ENCODE results near the gene CLDN18. TPM values are rescaled to one million over a fixed set of nuclear protein-coding genes. Genes with fewer than 3 reads are reported as not detected.

The CLDN18 gene
- 0.11 TPM for total RNA-seq

DNA sequence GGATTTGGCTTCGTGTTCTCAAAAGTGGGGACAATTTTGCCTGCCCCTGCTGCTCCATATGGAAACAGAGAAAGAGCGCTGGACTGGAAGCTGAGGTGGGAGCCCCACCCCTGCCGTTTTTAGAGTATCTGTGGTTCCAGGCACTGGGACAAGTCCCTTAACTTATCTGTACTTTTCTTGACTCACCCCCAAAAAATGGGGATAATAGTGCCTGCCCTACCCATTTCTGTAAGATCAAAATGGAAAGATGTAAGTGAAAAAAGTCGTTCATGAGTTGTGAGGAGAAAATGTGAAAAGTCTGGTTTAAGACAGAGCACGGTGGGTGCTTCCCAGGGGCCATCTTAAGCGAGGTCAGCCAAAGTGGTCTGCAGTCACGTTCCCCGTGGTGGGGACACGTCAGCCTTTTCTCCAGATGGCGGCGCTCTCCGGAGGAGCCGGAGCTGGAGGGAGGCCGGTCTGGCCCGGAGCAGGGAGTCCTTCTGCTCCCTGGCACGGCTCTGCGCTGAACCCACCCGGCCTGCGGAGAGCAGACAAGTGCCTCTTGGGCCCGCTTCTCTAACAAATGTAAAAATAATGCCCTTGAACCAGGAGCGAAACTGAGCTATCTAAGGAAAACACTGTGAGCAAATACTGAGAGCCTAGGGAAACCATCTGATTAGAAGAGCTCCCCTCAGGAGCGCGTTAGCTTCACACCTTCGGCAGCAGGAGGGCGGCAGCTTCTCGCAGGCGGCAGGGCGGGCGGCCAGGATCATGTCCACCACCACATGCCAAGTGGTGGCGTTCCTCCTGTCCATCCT lies at the start of gene CLDN18:
CLDN18 (plus strand) TSS at position 690 of the 797 bp plus-strand sequence; CDS start at position 751, 61 bp downstream.
- no peak for DNase-seq (ENCODE audit: low spot score in 2 of 2)
- H3K9me3 ChIP-seq = no peaks in the 10 kb centered on the region
- H3K4me3 ChIP-seq = no peak within 1 kb of the TSS
- no peaks in the 10 kb centered on the region for H3K4me1 ChIP-seq
- intact Hi-C loops (cut with DNase I) = no loop called here
- H3K27me3 ChIP-seq = no peaks in the 10 kb centered on the region
- TF ChIP-seq, protein P1, sequence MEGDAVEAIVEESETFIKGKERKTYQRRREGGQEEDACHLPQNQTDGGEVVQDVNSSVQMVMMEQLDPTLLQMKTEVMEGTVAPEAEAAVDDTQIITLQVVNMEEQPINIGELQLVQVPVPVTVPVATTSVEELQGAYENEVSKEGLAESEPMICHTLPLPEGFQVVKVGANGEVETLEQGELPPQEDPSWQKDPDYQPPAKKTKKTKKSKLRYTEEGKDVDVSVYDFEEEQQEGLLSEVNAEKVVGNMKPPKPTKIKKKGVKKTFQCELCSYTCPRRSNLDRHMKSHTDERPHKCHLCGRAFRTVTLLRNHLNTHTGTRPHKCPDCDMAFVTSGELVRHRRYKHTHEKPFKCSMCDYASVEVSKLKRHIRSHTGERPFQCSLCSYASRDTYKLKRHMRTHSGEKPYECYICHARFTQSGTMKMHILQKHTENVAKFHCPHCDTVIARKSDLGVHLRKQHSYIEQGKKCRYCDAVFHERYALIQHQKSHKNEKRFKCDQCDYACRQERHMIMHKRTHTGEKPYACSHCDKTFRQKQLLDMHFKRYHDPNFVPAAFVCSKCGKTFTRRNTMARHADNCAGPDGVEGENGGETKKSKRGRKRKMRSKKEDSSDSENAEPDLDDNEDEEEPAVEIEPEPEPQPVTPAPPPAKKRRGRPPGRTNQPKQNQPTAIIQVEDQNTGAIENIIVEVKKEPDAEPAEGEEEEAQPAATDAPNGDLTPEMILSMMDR (IDR thresholded peaks at IDR 0.05) = no peak
- H3K36me3 ChIP-seq = no peaks in the 10 kb centered on the region
- no peak within 1 kb of the TSS for H3K27ac ChIP-seq

DNA sequence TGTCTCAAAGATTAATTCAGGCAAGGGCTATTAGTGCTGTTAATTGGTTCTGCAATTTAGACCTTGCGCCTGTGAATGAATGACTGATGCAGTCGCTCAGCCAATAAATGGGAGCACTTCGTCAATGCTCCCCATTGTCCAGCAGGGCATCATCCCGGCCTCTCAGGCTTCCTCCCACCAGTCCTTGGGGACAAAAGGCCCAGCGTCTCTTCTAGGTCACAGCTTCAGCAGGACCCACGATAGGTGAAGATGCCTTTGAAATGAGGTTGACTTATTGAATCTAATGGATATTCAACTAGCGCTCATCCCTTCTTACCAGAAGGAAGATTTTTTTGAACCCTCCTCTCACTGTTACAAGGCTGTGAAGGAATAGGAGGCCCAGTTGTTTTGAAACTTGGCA lies 47.7 kb upstream of the CLDN18 start:
- no peaks in the 10 kb centered on the region for H3K9me3 ChIP-seq
- no peak overlapping the region for H3K27ac ChIP-seq
- H3K27me3 ChIP-seq = no peaks in the 10 kb centered on the region
- no peak for DNase-seq (ENCODE audit: low spot score in 2 of 2)
- no peaks in the 10 kb centered on the region for H3K36me3 ChIP-seq
- TF ChIP-seq, protein P1 (IDR thresholded peaks at IDR 0.05) = no peak
- H3K4me3 ChIP-seq = no peak overlapping the region
- no peaks in the 10 kb centered on the region for H3K4me1 ChIP-seq
- intact Hi-C loops (cut with DNase I) = no loop called here

DNA sequence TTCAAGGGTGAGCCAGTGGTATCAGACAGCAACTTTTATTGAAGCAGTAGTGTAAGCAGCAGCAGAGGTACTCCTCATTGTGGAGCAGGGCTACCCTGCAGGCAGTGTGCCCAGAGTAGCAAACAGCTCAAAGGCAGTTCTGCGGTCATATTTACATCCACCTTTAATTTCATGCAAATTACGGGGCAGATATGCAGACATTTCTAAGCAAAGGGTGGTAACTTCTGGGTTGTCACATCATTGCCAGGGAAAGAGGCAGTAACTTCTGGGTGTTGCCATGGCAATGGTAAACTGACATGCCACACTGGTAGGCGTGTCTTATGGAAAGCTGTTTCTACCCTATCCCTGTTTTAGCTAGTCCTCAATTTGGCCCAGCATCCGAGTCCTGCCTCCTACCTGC lies 46.5 kb upstream of the CLDN18 start:
- intact Hi-C loops (cut with DNase I) = no loop called here
- Histone ChIP-seq H3K4me1 (no peaks in the 10 kb centered on the region), H3K27me3 (no peaks in the 10 kb centered on the region), H3K36me3 (no peaks in the 10 kb centered on the region), H3K27ac (no peak overlapping the region), H3K9me3 (no peaks in the 10 kb centered on the region), H3K4me3 (no peak overlapping the region)
- TF ChIP-seq, protein P1 (IDR thresholded peaks at IDR 0.05) = no peak
- no peak for DNase-seq (ENCODE audit: low spot score in 2 of 2)

DNA sequence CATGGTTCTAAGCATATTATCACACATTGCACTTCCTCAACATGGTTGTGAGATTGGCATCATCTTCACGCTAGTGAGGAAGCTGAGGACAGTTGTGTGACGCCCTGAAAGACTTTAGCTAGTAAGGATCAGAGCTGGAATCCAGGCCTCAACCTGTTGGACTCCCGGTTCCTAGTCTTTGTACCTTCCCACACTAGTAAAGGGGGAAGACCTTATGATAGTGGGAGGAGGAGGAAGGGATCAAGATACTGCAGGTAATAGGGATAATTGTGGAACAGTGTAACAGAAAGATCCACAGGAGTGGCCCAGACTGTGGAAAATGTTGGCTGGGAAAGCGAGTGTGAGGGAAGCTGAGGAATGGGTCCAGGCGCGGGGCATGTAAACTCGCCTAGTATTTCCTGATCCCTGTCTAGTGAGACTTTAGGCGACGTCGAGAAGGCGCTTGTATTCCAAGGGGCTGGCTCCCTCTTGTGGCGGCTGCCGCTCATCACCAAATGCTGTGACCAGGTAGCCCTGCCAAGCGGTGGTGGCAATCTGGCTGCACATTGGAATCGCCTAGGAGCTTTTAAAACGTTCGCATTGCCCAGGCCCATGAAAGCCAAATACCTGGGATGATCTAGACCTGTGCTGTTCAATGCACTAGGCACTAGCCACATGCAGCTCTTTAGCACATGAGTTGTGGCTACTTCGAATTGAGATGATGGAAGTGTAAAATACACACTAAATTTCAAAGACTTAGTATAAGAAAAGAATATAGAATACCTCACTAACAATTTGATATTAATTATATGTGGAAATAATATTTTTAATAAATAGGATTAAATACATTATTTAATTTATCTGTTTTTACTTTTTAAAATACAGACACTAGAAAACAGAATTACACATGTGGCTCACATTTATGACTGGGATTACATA lies 38.8 kb upstream of the CLDN18 start:
- Histone ChIP-seq H3K4me1 (no peaks in the 10 kb centered on the region), H3K27ac (no peak overlapping the region), H3K9me3 (no peaks in the 10 kb centered on the region), H3K27me3 (no peaks in the 10 kb centered on the region), H3K4me3 (no peak overlapping the region), H3K36me3 (no peaks in the 10 kb centered on the region)
- peak in 1 of 2 donors; percentile 72 for DNase-seq (ENCODE audit: low spot score in 2 of 2)
- TF ChIP-seq, protein P1 (IDR thresholded peaks at IDR 0.05) = peak; percentile 24 to 73 (median 60)
- intact Hi-C loops (cut with DNase I) = loop anchor here (1.0 kb wide), 1 partner anchor 866 kb away; no protein-coding TSS in a partner anchor

DNA sequence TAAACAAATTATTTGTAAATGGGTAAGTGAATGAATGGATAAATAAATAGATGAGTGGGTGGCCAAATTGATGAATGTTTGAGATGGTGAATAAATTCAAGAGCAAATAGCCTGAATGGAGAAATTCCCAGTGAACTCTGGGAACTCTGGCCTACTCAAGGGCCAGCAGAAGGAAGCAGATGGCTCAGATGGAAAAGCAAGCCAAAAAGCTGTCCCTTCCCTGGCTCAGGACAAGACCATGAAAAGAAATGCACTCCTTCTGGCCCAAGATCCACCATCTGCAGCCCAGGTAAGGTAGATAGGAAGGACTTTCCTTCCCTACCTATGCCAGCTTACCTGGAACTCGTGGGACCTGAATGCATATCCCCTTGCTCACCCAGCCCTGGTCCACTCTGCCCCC lies 37.6 kb upstream of the CLDN18 start:
- Histone ChIP-seq H3K4me3 (no peak overlapping the region), H3K27me3 (no peaks in the 10 kb centered on the region), H3K9me3 (no peaks in the 10 kb centered on the region), H3K36me3 (no peaks in the 10 kb centered on the region), H3K4me1 (no peaks in the 10 kb centered on the region), H3K27ac (no peak overlapping the region)
- intact Hi-C loops (cut with DNase I) = no loop called here
- no peak for DNase-seq (ENCODE audit: low spot score in 2 of 2)
- TF ChIP-seq, protein P1 (IDR thresholded peaks at IDR 0.05) = no peak
